ENCODE data around the gene PPM1K. TPM values are rescaled to one million over a fixed set of nuclear protein-coding genes. Genes with fewer than 3 reads are reported as not detected.
"Not testable (repeated sequence)": the region's sequence is repeated elsewhere in the genome, so short reads cannot be mapped to it uniquely, and the experiment has no call there.

Gene PPM1K
- total and polyA plus RNA-seq, 8 donors = 18.4 to 27.9 (median 22.3) TPM

GRCh38 chr4:88320224-88320779, 35.9 kb upstream of the PPM1K start:
- Histone ChIP-seq H3K9me3 (no peaks in the 10 kb centered on the region), H3K27ac (peak overlapping the region in 1 of 2 donors; percentile 65), H3K27me3 (no peaks in the 10 kb centered on the region), H3K4me3 (no peak overlapping the region), H3K36me3 (no peaks in the 10 kb centered on the region), H3K4me1 (peaks cover 0 to 14% of the 10 kb centered on the region in 2 donors)
- intact Hi-C loops (cut with DNase I) = no loop called here
- ATAC-seq (no peak), DNase-seq (no peak)
- no peak for TF ChIP-seq CTCF (IDR thresholded peaks at IDR 0.05)

- Histone ChIP-seq H3K4me1 (peaks cover 0 to 14% of the 10 kb centered on the region in 2 donors), H3K9me3 (no peaks in the 10 kb centered on the region), H3K27me3 (no peaks in the 10 kb centered on the region), H3K4me3 (no peak overlapping the region), H3K36me3 (no peaks in the 10 kb centered on the region), H3K27ac (no peak overlapping the region)
- no peak for DNase-seq
- intact Hi-C loops (cut with DNase I) = no loop called here
- TF ChIP-seq CTCF (IDR thresholded peaks at IDR 0.05) = no peak
- ATAC-seq = no peak
Observed at GRCh38 chr4:88318751-88319350, 34.5 kb upstream of the PPM1K start.

GRCh38 chr4:88315460-88316017, 31.2 kb upstream of the PPM1K start:
- DNase-seq (no peak), ATAC-seq (no peak)
- Histone ChIP-seq H3K4me1 (peaks cover 0 to 5% of the 10 kb centered on the region in 2 donors), H3K36me3 (no peaks in the 10 kb centered on the region), H3K4me3 (no peak overlapping the region), H3K27ac (no peak overlapping the region), H3K9me3 (peaks cover 0 to 13% of the 10 kb centered on the region in 2 donors), H3K27me3 (no peaks in the 10 kb centered on the region)
- TF ChIP-seq CTCF (IDR thresholded peaks at IDR 0.05) = no peak
- intact Hi-C loops (cut with DNase I) = no loop called here

- not testable (repeated sequence) for H3K27ac ChIP-seq
Observed at GRCh38 chr4:88313088-88313624, 28.8 kb upstream of the PPM1K start.

GRCh38 chr4:88308587-88308986, 24.2 kb upstream of the PPM1K start:
- DNase-seq (no peak), ATAC-seq (no peak)
- H3K27me3 ChIP-seq = no peaks in the 10 kb centered on the region
- H3K9me3 ChIP-seq = peaks cover 0 to 13% of the 10 kb centered on the region in 2 donors
- TF ChIP-seq CTCF (IDR thresholded peaks at IDR 0.05) = no peak
- no peaks in the 10 kb centered on the region for H3K36me3 ChIP-seq
- no peak overlapping the region for H3K27ac ChIP-seq
- intact Hi-C loops (cut with DNase I) = no loop called here
- no peak overlapping the region for H3K4me3 ChIP-seq
- no peaks in the 10 kb centered on the region for H3K4me1 ChIP-seq

More at GRCh38 chr4:88313088-88313624, 28.8 kb upstream of the PPM1K start:
- H3K36me3 ChIP-seq; H3K27me3 ChIP-seq; ATAC-seq; H3K4me1 ChIP-seq; intact Hi-C loops (cut with DNase I); DNase-seq; H3K4me3 ChIP-seq: not testable (repeated sequence)
- H3K9me3 ChIP-seq = peaks cover 0 to 13% of the 10 kb centered on the region in 2 donors

Data from left lung (tissue), 10 donors.